Chondrocyte (in vitro differentiated cells): Measurements from ENCODE around the gene TNFRSF11A. TPM values are rescaled to one million over a fixed set of nuclear protein-coding genes. Genes with fewer than 3 reads are reported as not detected.

ENCODE experiments used
- DNase-seq: peaks from one replicate; pipeline ENCODE4 v3.0.0; 2021; ENCODE audit warnings: mixed read lengths, low spot score
- H3K27ac Mint-ChIP-seq: one replicate; pipeline ENCODE4 v1.8.0; 2021; ENCODE audit warnings: mild to moderate bottlenecking, moderate library complexity, mixed read lengths; ENCODE audit not compliant: unreplicated experiment
- H3K27me3 Mint-ChIP-seq: 2 replicates; pipeline ENCODE4 v1.8.0; 2021; ENCODE audit warnings: low read depth, mixed read lengths
- H3K36me3 Mint-ChIP-seq: 2 replicates; pipeline ENCODE4 v1.8.0; 2021; ENCODE audit warnings: low read depth, mixed read lengths
- H3K4me1 Mint-ChIP-seq: 2 replicates; pipeline ENCODE4 v1.8.0; 2021; ENCODE audit warnings: low read depth, mild to moderate bottlenecking, mixed read lengths
- H3K4me3 Mint-ChIP-seq: one replicate; pipeline ENCODE4 v1.8.0; 2021; ENCODE audit warnings: mild to moderate bottlenecking, moderate library complexity, mixed read lengths; ENCODE audit not compliant: unreplicated experiment
- H3K9me3 Mint-ChIP-seq: 2 replicates; pipeline ENCODE4 v1.8.0; 2021; ENCODE audit warnings: low read depth, mixed read lengths
- CTCF ChIP-seq: fragments of 200-600 bp; sonication (generic); IDR thresholded peaks from 2 replicates; pipeline ENCODE4 v1.5.0; 2021; ENCODE audit warnings: antibody characterized with exemption, mild to moderate bottlenecking, moderate library complexity
- total RNA-seq: library from RNA; stranded (reverse); gene quantifications from 3 replicates; pipeline ENCODE4 v1.2.1, GENCODE V29; 2021

Gene TNFRSF11A
- total RNA-seq, 1 donor from 2014 or later, result 0.22 TPM

- Mint-ChIP-seq H3K4me3 (no peak overlapping the region), H3K9me3 (peaks cover 4% of the 10 kb centered on the region), H3K36me3 (no peaks in the 10 kb centered on the region), H3K27ac (no peak overlapping the region), H3K27me3 (peaks cover 2% of the 10 kb centered on the region), H3K4me1 (peaks cover 6% of the 10 kb centered on the region)
- DNase-seq, result no peak
- no peak for TF ChIP-seq CTCF
These were observed 53.9 kb downstream of the TNFRSF11A start for GRCh38 chr18:62379051-62379450.

GRCh38 chr18:62381373-62381772, 56.3 kb downstream of the TNFRSF11A start:
- DNase-seq, result no peak
- no peaks in the 10 kb centered on the region for H3K36me3 Mint-ChIP-seq
- H3K27me3 Mint-ChIP-seq, result peaks cover 2% of the 10 kb centered on the region
- H3K27ac Mint-ChIP-seq, result no peak overlapping the region
- no peak overlapping the region for H3K4me3 Mint-ChIP-seq
- no peak for TF ChIP-seq CTCF
- no peaks in the 10 kb centered on the region for H3K4me1 Mint-ChIP-seq
- H3K9me3 Mint-ChIP-seq, result peaks cover 4% of the 10 kb centered on the region

GRCh38 chr18:62384068-62384467, 59.0 kb downstream of the TNFRSF11A start:
- DNase-seq, result no peak

GRCh38 chr18:62384610-62385097, 59.5 kb downstream of the TNFRSF11A start:
- peaks cover 4% of the 10 kb centered on the region for H3K9me3 Mint-ChIP-seq
- H3K36me3 Mint-ChIP-seq, result no peaks in the 10 kb centered on the region
- no peak for DNase-seq
- peak overlapping the region; percentile 45 for H3K4me3 Mint-ChIP-seq
- H3K4me1 Mint-ChIP-seq, result peaks cover 5% of the 10 kb centered on the region
- no peak for TF ChIP-seq CTCF
- no peak overlapping the region for H3K27ac Mint-ChIP-seq
- H3K27me3 Mint-ChIP-seq, result peaks cover 2% of the 10 kb centered on the region

More at GRCh38 chr18:62384068-62384467, 59.0 kb downstream of the TNFRSF11A start:
- Mint-ChIP-seq H3K27ac (no peak overlapping the region), H3K4me1 (peaks cover 5% of the 10 kb centered on the region), H3K4me3 (no peak overlapping the region), H3K27me3 (peaks cover 2% of the 10 kb centered on the region), H3K9me3 (peaks cover 4% of the 10 kb centered on the region), H3K36me3 (no peaks in the 10 kb centered on the region)
- TF ChIP-seq CTCF, result no peak

GRCh38 chr18:62386091-62386490, 61.0 kb downstream of the TNFRSF11A start:
- no peaks in the 10 kb centered on the region for H3K36me3 Mint-ChIP-seq
- peaks cover 5% of the 10 kb centered on the region for H3K4me1 Mint-ChIP-seq
- no peak for TF ChIP-seq CTCF
- H3K9me3 Mint-ChIP-seq, result peaks cover 8% of the 10 kb centered on the region
- no peak overlapping the region for H3K27ac Mint-ChIP-seq
- peaks cover 5% of the 10 kb centered on the region for H3K27me3 Mint-ChIP-seq
- DNase-seq, result no peak
- no peak overlapping the region for H3K4me3 Mint-ChIP-seq
